ENCODE data around the gene MEN1. TPM values are rescaled to one million over a fixed set of nuclear protein-coding genes. Genes with fewer than 3 reads are reported as not detected.
"Not testable (repeated sequence)": the region's sequence is repeated elsewhere in the genome, so short reads cannot be mapped to it uniquely, and the experiment has no call there.

MEN1 gene
- total and polyA plus RNA-seq, 7 experiments from 2014 or later = 25.7 to 54.9 (median 38.0) TPM

- CTCF ChIA-PET = interaction anchor here (0.5 to 29.8 kb wide), 11 partner anchors 12 to 229 kb away, joined by 3 to 945 read pairs (median 4); partner anchors contain the start of genes EHD1 and PPP2R5B
- peaks cover 53 to 71% of the 10 kb centered on the region in 2 donors for H3K4me1 ChIP-seq (ENCODE audit: control insufficient read depth in 2 of 2, insufficient read depth in 2 of 2, low read length in 2 of 2)
- H3K27me3 ChIP-seq (ENCODE audit: control insufficient read depth in 2 of 2, insufficient read depth in 2 of 2, low read length in 2 of 2) = no peaks in the 10 kb centered on the region
- no peaks in the 10 kb centered on the region for H3K27me3 Mint-ChIP-seq
- peaks cover 46 to 75% (median 66%) of the 10 kb centered on the region in 7 donors for H3K4me1 Mint-ChIP-seq
- DNase-seq (no peak), ATAC-seq (no peak)
- H3K4me3 Mint-ChIP-seq = peak overlapping the region in 8 of 10 donors; percentile 2 to 68 (median 41)
- peaks cover 0 to 2% (median 0%) of the 10 kb centered on the region in 11 donors for H3K9me3 Mint-ChIP-seq
- H3K27ac Mint-ChIP-seq = peak overlapping the region; percentile 54 to 92 (median 85)
- POLR2A ChIA-PET = interaction anchor here (0.7 to 29.3 kb wide), 19 partner anchors 15 to 273 kb away, joined by 3 to 1324 read pairs (median 4); partner anchors contain the start of genes EHD1, FAU, MAJIN and MAP4K2
- peaks cover 0 to 8% (median 0%) of the 10 kb centered on the region in 3 experiments for H3K36me3 ChIP-seq (ENCODE audit: control insufficient read depth in 2 of 3, insufficient read depth in 3 of 3, low read length in 3 of 3)
- peaks cover 0 to 6% (median 0%) of the 10 kb centered on the region in 5 donors for H3K36me3 Mint-ChIP-seq
- intact Hi-C loops (cut with micrococcal nuclease) = loop anchor here in 1 of 2 donors (10.0 kb wide), 1 partner anchor 236 kb away; the partner anchor contains the start of genes CDCA5 and ZFPL1
- H3K9me3 ChIP-seq (ENCODE audit: control insufficient read depth in 2 of 3, low read length in 3 of 3) = no peaks in the 10 kb centered on the region
- H3K4me3 ChIP-seq (ENCODE audit: low read length) = no peak overlapping the region
- H3K27ac ChIP-seq (ENCODE audit: low read depth, low read length) = no peak overlapping the region
These were observed 38.0 kb upstream of the MEN1 start for GRCh38 chr11:64848214-64848825.

GRCh38 chr11:64846998-64847666 lies 36.8 kb upstream of the MEN1 start:
- H3K36me3 Mint-ChIP-seq = peaks cover 0 to 2% (median 0%) of the 10 kb centered on the region in 5 donors
- ChIA-PET POLR2A (interaction anchor here (0.7 to 29.3 kb wide), 9 partner anchors 17 to 274 kb away, joined by 3 to 1324 read pairs (median 5); partner anchors contain the start of genes EHD1, FAU, MRPL49 and RASGRP2), CTCF (interaction anchor here (0.6 to 29.8 kb wide), 14 partner anchors 11 to 469 kb away, joined by 3 to 945 read pairs (median 4); partner anchors contain the start of gene EHD1)
- ATAC-seq = peak; percentile 78
- peaks cover 0 to 2% (median 0%) of the 10 kb centered on the region in 11 donors for H3K9me3 Mint-ChIP-seq
- Histone ChIP-seq H3K4me1 (ENCODE audit: control insufficient read depth in 2 of 2, insufficient read depth in 2 of 2, low read length in 2 of 2) (peaks cover 41 to 59% of the 10 kb centered on the region in 2 donors), H3K36me3 (ENCODE audit: control insufficient read depth in 2 of 3, insufficient read depth in 3 of 3, low read length in 3 of 3) (no peaks in the 10 kb centered on the region), H3K27ac (ENCODE audit: low read depth, low read length) (no peak overlapping the region), H3K9me3 (ENCODE audit: control insufficient read depth in 2 of 3, low read length in 3 of 3) (no peaks in the 10 kb centered on the region), H3K27me3 (ENCODE audit: control insufficient read depth in 2 of 2, insufficient read depth in 2 of 2, low read length in 2 of 2) (no peaks in the 10 kb centered on the region), H3K4me3 (ENCODE audit: low read length) (no peak overlapping the region)
- H3K27ac Mint-ChIP-seq = peak overlapping the region; percentile 21 to 83 (median 72)
- peaks cover 40 to 68% (median 58%) of the 10 kb centered on the region in 7 donors for H3K4me1 Mint-ChIP-seq
- no peaks in the 10 kb centered on the region for H3K27me3 Mint-ChIP-seq
- intact Hi-C loops (cut with micrococcal nuclease) = loop anchor here (1.0 to 10.0 kb wide), 12 partner anchors 12 to 334 kb away; partner anchors contain the start of genes EHD1 (in 2 of the 2), ARL2 (in 1 of the 2), ATG2A (in 1 of the 2) and CAPN1 (in 1 of the 2)
- peak overlapping the region in 7 of 10 donors; percentile 14 to 55 (median 38) for H3K4me3 Mint-ChIP-seq
- peak; percentile 79 to 96 (median 89) for DNase-seq

- peaks cover 27 to 45% of the 10 kb centered on the region in 2 donors for H3K4me1 ChIP-seq (ENCODE audit: control insufficient read depth in 2 of 2, insufficient read depth in 2 of 2, low read length in 2 of 2)
- not testable (repeated sequence) for DNase-seq; H3K9me3 ChIP-seq (ENCODE audit: control insufficient read depth in 2 of 3, low read length in 3 of 3); H3K27me3 Mint-ChIP-seq; H3K27me3 ChIP-seq (ENCODE audit: control insufficient read depth in 2 of 2, insufficient read depth in 2 of 2, low read length in 2 of 2); H3K36me3 ChIP-seq (ENCODE audit: control insufficient read depth in 2 of 3, insufficient read depth in 3 of 3, low read length in 3 of 3); H3K27ac ChIP-seq (ENCODE audit: low read depth, low read length); H3K4me3 ChIP-seq (ENCODE audit: low read length); H3K36me3 Mint-ChIP-seq; H3K9me3 Mint-ChIP-seq; ATAC-seq
- intact Hi-C loops (cut with micrococcal nuclease) = loop anchor here (2.0 to 10.0 kb wide), 5 partner anchors 35 to 335 kb away; partner anchors contain the start of genes CAPN1 (in 1 of the 2), CDCA5 (in 1 of the 2), MEN1 (in 1 of the 2) and TM7SF2 (in 1 of the 2)
- CTCF ChIA-PET = interaction anchor here (0.9 to 29.8 kb wide), 6 partner anchors 18 to 157 kb away, joined by 3 to 945 read pairs (median 6); partner anchors contain the start of gene EHD1
- peak overlapping the region in 8 of 10 donors; percentile 32 to 87 (median 77) for H3K4me3 Mint-ChIP-seq
- peaks cover 32 to 54% (median 44%) of the 10 kb centered on the region in 7 donors for H3K4me1 Mint-ChIP-seq
- H3K27ac Mint-ChIP-seq = peak overlapping the region in 6 of 9 donors; percentile 28 to 87 (median 74)
- POLR2A ChIA-PET = interaction anchor here (0.7 to 29.3 kb wide), 9 partner anchors 18 to 272 kb away, joined by 3 to 1324 read pairs (median 5); partner anchors contain the start of genes EHD1, RASGRP2 and ZNHIT2
These were observed 35.4 kb upstream of the MEN1 start for GRCh38 chr11:64845776-64846129.

GRCh38 chr11:64845129-64845775 lies 34.9 kb upstream of the MEN1 start:
- Histone ChIP-seq H3K27ac (ENCODE audit: low read depth, low read length) (peak overlapping the region; percentile 70), H3K36me3 (ENCODE audit: control insufficient read depth in 2 of 3, insufficient read depth in 3 of 3, low read length in 3 of 3) (peaks cover 0 to 4% (median 0%) of the 10 kb centered on the region in 3 experiments), H3K9me3 (ENCODE audit: control insufficient read depth in 2 of 3, low read length in 3 of 3) (no peaks in the 10 kb centered on the region), H3K4me1 (ENCODE audit: control insufficient read depth in 2 of 2, insufficient read depth in 2 of 2, low read length in 2 of 2) (peaks cover 27 to 44% of the 10 kb centered on the region in 2 donors), H3K27me3 (ENCODE audit: control insufficient read depth in 2 of 2, insufficient read depth in 2 of 2, low read length in 2 of 2) (no peaks in the 10 kb centered on the region), H3K4me3 (ENCODE audit: low read length) (peak overlapping the region; percentile 50)
- H3K4me3 Mint-ChIP-seq = peak overlapping the region; percentile 41 to 87 (median 77)
- no peak for DNase-seq
- H3K9me3 Mint-ChIP-seq = peaks cover 0 to 2% (median 0%) of the 10 kb centered on the region in 11 donors
- ChIA-PET POLR2A (interaction anchor here (0.7 to 29.3 kb wide), 11 partner anchors 18 to 290 kb away, joined by 3 to 1324 read pairs (median 4); partner anchors contain the start of genes EHD1, FAU, MRPL49 and RASGRP2), CTCF (interaction anchor here (0.6 to 29.8 kb wide), 6 partner anchors 11 to 417 kb away, joined by 3 to 945 read pairs (median 5); partner anchors contain the start of genes EHD1 and POLA2)
- H3K27ac Mint-ChIP-seq = peak overlapping the region; percentile 42 to 87 (median 80)
- H3K4me1 Mint-ChIP-seq = peaks cover 31 to 51% (median 41%) of the 10 kb centered on the region in 7 donors
- H3K36me3 Mint-ChIP-seq = no peaks in the 10 kb centered on the region
- H3K27me3 Mint-ChIP-seq = no peaks in the 10 kb centered on the region
- intact Hi-C loops (cut with micrococcal nuclease) = loop anchor here in 1 of 2 donors (2.0 to 10.0 kb wide), 3 partner anchors 34 to 240 kb away; partner anchors contain the start of genes CDCA5, MEN1 and ZFPL1
- ATAC-seq = no peak

GRCh38 chr11:64844330-64845128 lies 34.2 kb upstream of the MEN1 start, which contains the start of gene CDC42BPG:
Gene CDC42BPG, minus strand, starts transcription at chr11:64844653. Its CDS starts 84 bp downstream, at chr11:64844569.
- peak; percentile 63 to 79 (median 74) for DNase-seq
- Mint-ChIP-seq H3K9me3 (peaks cover 0 to 2% (median 0%) of the 10 kb centered on the region in 11 donors), H3K36me3 (peaks cover 0 to under 1% (median 0%) of the 10 kb centered on the region in 5 donors), H3K4me1 (peaks cover 29 to 44% (median 37%) of the 10 kb centered on the region in 7 donors), H3K4me3 (peak within 1 kb of the TSS; percentile 79 to 95 (median 86)), H3K27me3 (no peaks in the 10 kb centered on the region), H3K27ac (peak within 1 kb of the TSS; percentile 66 to 93 (median 84))
- peaks cover 0 to 11% (median 0%) of the 10 kb centered on the region in 3 experiments for H3K36me3 ChIP-seq (ENCODE audit: control insufficient read depth in 2 of 3, insufficient read depth in 3 of 3, low read length in 3 of 3)
- peak within 1 kb of the TSS; percentile 70 for H3K27ac ChIP-seq (ENCODE audit: low read depth, low read length)
- no peaks in the 10 kb centered on the region for H3K9me3 ChIP-seq (ENCODE audit: control insufficient read depth in 2 of 3, low read length in 3 of 3)
- peak; percentile 79 for ATAC-seq
- intact Hi-C loops (cut with micrococcal nuclease) = loop anchor here in 1 of 2 donors (1.0 to 10.0 kb wide), 7 partner anchors 34 to 240 kb away; partner anchors contain the start of genes CDCA5, MEN1, SNX15 and ZFPL1
- no peaks in the 10 kb centered on the region for H3K27me3 ChIP-seq (ENCODE audit: control insufficient read depth in 2 of 2, insufficient read depth in 2 of 2, low read length in 2 of 2)
- H3K4me1 ChIP-seq (ENCODE audit: control insufficient read depth in 2 of 2, insufficient read depth in 2 of 2, low read length in 2 of 2) = peaks cover 25 to 39% of the 10 kb centered on the region in 2 donors
- ChIA-PET CTCF (interaction anchor here (0.7 to 29.8 kb wide), 12 partner anchors 10 to 166 kb away, joined by 3 to 945 read pairs (median 4); partner anchors contain the start of genes EHD1, MAP4K2 and MEN1), POLR2A (interaction anchor here (0.7 to 29.3 kb wide), 13 partner anchors 8 to 291 kb away, joined by 3 to 1324 read pairs (median 5); partner anchors contain the start of genes EHD1, FAU, MEN1 and MRPL49)
- H3K4me3 ChIP-seq (ENCODE audit: low read length) = peak within 1 kb of the TSS; percentile 50
